ENCODE data around the gene ICE2.

The ICE2 gene

DNA sequence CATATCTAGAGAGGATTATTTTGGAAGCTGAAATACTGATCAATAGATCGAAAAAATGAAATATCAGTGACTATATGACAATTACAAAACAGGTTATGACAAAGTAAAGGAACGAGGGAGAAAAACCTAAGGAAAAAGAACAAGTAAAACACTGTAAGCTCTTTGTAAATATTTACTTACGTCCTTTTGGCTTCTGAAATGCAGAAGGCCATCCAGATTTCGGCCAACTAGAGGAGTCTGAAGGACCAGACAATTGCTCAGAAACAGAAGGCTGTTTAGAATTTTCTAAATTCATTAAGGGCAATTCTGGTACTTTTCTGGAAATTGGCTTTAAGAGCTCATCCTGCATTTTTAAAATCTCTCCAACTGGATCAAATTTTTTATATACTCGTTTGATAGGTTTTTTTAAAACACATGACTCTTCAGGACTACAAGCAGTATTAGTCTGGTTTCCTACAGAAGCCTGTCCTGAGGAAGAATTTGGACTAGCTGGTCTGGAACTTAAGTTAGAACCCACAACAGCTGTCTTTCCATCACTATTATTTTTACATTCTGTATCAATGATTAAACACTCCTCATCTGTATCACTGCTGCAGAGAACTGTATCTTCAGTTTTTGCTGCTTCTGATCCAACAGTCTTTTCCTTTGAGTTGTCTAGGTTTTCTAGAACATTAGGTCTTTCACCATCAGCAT is 30.1 kb downstream of the ICE2 start:
- Histone ChIP-seq H3K4me3 (ENCODE audit: low read length) (no peak overlapping the region), H3K4me1 (ENCODE audit: low read length) (no peaks in the 10 kb centered on the region), H3K9ac (ENCODE audit: low read length) (no peak overlapping the region), H4K20me1 (ENCODE audit: insufficient read depth, low read length) (no peaks in the 10 kb centered on the region), H3K79me2 (ENCODE audit: low read length) (no peaks in the 10 kb centered on the region), H3K36me3 (replicated peaks; ENCODE audit: low read depth, low read length) (peaks cover 20% of the 10 kb centered on the region), H2AFZ (ENCODE audit: low read depth, low read length) (no peak overlapping the region), H3K27ac (ENCODE audit: low read length) (no peak overlapping the region), H3K4me2 (ENCODE audit: low read length) (no peak overlapping the region), H3K9me3 (ENCODE audit: insufficient read depth, low read length) (no peaks in the 10 kb centered on the region), H3K27me3 (ENCODE audit: low read depth, low read length) (no peaks in the 10 kb centered on the region)
- TF ChIP-seq EZH2phosphoT487 (IDR thresholded peaks at IDR 0.05; ENCODE audit: low read depth) (no peak), CTCF (IDR thresholded peaks at IDR 0.05; ENCODE audit: low read depth, low read length) (no peak)

DNA sequence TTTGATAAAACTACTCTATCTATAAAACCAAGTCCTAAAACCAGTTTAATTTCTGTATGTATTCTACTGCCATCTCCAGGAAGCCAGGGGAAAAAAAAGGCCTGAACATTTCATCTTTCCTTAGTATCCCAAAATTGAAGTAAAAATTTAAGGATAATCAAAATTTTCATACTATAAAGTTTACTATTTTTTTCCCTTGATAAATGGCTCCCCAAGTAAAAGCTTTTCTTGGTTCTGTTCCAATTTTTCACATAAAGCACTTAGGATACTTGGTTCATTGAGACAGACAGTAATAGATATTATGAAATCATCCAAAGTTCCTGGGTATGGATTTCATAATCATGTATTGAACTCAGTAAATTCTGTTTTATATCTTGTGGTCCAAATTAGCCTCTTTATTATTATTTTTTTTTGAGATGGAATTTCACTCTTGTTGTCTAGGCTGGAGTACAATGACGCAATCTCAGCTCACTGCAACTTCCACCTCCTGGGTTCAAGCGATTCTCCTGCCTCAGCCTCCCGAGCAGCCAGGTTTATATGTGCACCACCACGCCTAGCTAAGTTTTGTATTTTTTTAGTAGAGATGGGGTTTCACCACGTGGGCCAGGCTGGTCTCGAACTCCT is 34.5 kb downstream of the ICE2 start:
- Histone ChIP-seq H3K4me2 (ENCODE audit: low read length) (no peak overlapping the region), H3K27me3 (ENCODE audit: low read depth, low read length) (no peaks in the 10 kb centered on the region), H4K20me1 (ENCODE audit: insufficient read depth, low read length) (no peaks in the 10 kb centered on the region), H3K36me3 (replicated peaks; ENCODE audit: low read depth, low read length) (peaks cover 11% of the 10 kb centered on the region), H3K4me1 (ENCODE audit: low read length) (no peaks in the 10 kb centered on the region), H2AFZ (ENCODE audit: low read depth, low read length) (no peak overlapping the region), H3K27ac (ENCODE audit: low read length) (no peak overlapping the region), H3K4me3 (ENCODE audit: low read length) (no peak overlapping the region), H3K9me3 (ENCODE audit: insufficient read depth, low read length) (no peaks in the 10 kb centered on the region), H3K9ac (ENCODE audit: low read length) (no peak overlapping the region), H3K79me2 (ENCODE audit: low read length) (no peaks in the 10 kb centered on the region)
- no peak for TF ChIP-seq EZH2phosphoT487 (IDR thresholded peaks at IDR 0.05; ENCODE audit: low read depth)
- TF ChIP-seq CTCF (IDR thresholded peaks at IDR 0.05; ENCODE audit: low read depth, low read length) = peak; percentile 26

DNA sequence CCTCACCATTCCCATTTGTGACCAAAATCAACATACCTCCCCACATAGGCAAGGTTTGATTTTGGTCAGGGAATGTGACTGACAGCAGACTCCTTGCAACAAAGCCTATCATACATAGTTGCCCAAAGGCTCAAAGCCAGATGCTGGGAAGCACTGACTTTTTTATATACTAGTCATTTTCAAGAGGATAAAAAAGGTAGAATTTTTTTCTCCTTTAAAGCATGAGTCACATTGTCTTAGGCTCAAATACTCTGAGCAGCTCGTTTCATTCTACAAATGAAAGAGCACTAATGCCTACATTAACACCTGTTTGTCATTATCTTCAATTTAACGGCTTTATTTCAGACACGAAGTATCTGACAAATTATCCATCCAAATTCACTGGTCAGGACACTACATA is 36.2 kb downstream of the ICE2 start:
- no peaks in the 10 kb centered on the region for H4K20me1 ChIP-seq (ENCODE audit: insufficient read depth, low read length)
- no peak overlapping the region for H3K9ac ChIP-seq (ENCODE audit: low read length)
- no peaks in the 10 kb centered on the region for H3K79me2 ChIP-seq (ENCODE audit: low read length)
- TF ChIP-seq EZH2phosphoT487 (IDR thresholded peaks at IDR 0.05; ENCODE audit: low read depth) (no peak), CTCF (IDR thresholded peaks at IDR 0.05; ENCODE audit: low read depth, low read length) (no peak)
- no peak overlapping the region for H2AFZ ChIP-seq (ENCODE audit: low read depth, low read length)
- H3K4me2 ChIP-seq (ENCODE audit: low read length) = no peak overlapping the region
- no peaks in the 10 kb centered on the region for H3K4me1 ChIP-seq (ENCODE audit: low read length)
- no peak overlapping the region for H3K4me3 ChIP-seq (ENCODE audit: low read length)
- H3K9me3 ChIP-seq (ENCODE audit: insufficient read depth, low read length) = no peaks in the 10 kb centered on the region
- peaks cover 13% of the 10 kb centered on the region for H3K36me3 ChIP-seq (replicated peaks; ENCODE audit: low read depth, low read length)
- no peaks in the 10 kb centered on the region for H3K27me3 ChIP-seq (ENCODE audit: low read depth, low read length)
- H3K27ac ChIP-seq (ENCODE audit: low read length) = no peak overlapping the region

GRCh38 chr15:60442031-60442650 is 36.8 kb downstream of the ICE2 start:
- no peak overlapping the region for H3K9ac ChIP-seq (ENCODE audit: low read length)
- H3K79me2 ChIP-seq (ENCODE audit: low read length) = no peaks in the 10 kb centered on the region
- no peak overlapping the region for H3K4me2 ChIP-seq (ENCODE audit: low read length)
- no peak for TF ChIP-seq EZH2phosphoT487 (IDR thresholded peaks at IDR 0.05; ENCODE audit: low read depth)
- no peak for TF ChIP-seq CTCF (IDR thresholded peaks at IDR 0.05; ENCODE audit: low read depth, low read length)
- peaks cover 12% of the 10 kb centered on the region for H3K36me3 ChIP-seq (replicated peaks; ENCODE audit: low read depth, low read length)
- no peaks in the 10 kb centered on the region for H3K27me3 ChIP-seq (ENCODE audit: low read depth, low read length)
- H3K4me1 ChIP-seq (ENCODE audit: low read length) = no peaks in the 10 kb centered on the region
- H3K27ac ChIP-seq (ENCODE audit: low read length) = no peak overlapping the region
- no peaks in the 10 kb centered on the region for H4K20me1 ChIP-seq (ENCODE audit: insufficient read depth, low read length)
- H3K4me3 ChIP-seq (ENCODE audit: low read length) = no peak overlapping the region
- no peaks in the 10 kb centered on the region for H3K9me3 ChIP-seq (ENCODE audit: insufficient read depth, low read length)
- no peak overlapping the region for H2AFZ ChIP-seq (ENCODE audit: low read depth, low read length)
